HL-60 (cell line): ENCODE measurements around the gene CBFA2T2.

Experiments
- DNase-seq, 2 experiments: peaks; one replicate each; pipeline ENCODE4 v3.0.0-alpha.2; 2010 to 2020; ENCODE audit warnings: low read depth in 1 of 2, low spot score in 1 of 2
- H3K27ac ChIP-seq: fragments of 250-450 bp; sonication (Bioruptor Pico); replicated peaks from 2 replicates; pipeline ENCODE4 v1.5.1; 2020; ENCODE audit warnings: mild to moderate bottlenecking, moderate library complexity
- H3K27me3 ChIP-seq: fragments of 250-450 bp; sonication (Bioruptor Pico); 2 replicates; pipeline ENCODE4 v1.5.1; 2021; ENCODE audit warnings: mild to moderate bottlenecking, moderate library complexity; ENCODE audit not compliant: insufficient read depth, poor library complexity, severe bottlenecking
- H3K4me3 ChIP-seq: replicated peaks from 2 replicates; pipeline ENCODE4 v1.5.1; 2011; ENCODE audit warnings: mild to moderate bottlenecking, control low read depth, low read length; ENCODE audit not compliant: insufficient read depth
- GABPA ChIP-seq: IDR thresholded peaks from 2 replicates; pipeline ENCODE4 v1.6.1; 2012; ENCODE audit warnings: low read depth
- POLR2AphosphoS5 ChIP-seq: IDR thresholded peaks from 2 replicates; pipeline ENCODE4 v1.6.1; 2012; ENCODE audit warnings: low read depth
- SPI1 ChIP-seq: IDR thresholded peaks from 2 replicates; pipeline ENCODE4 v1.6.1; 2012; ENCODE audit warnings: low read depth, mild to moderate bottlenecking, borderline replicate concordance
- TF ChIP-seq, protein P1 (sequence below): IDR thresholded peaks from one replicate; pipeline ENCODE4 v1.5.1; 2011; ENCODE audit warnings: low read length, control low read depth, inconsistent platforms; ENCODE audit not compliant: insufficient read depth
- TF ChIP-seq, protein P2 (sequence below): IDR thresholded peaks from 2 replicates; pipeline ENCODE4 v1.6.1; 2012; ENCODE audit warnings: low read depth; ENCODE audit not compliant: insufficient replicate concordance

The CBFA2T2 gene

DNA sequence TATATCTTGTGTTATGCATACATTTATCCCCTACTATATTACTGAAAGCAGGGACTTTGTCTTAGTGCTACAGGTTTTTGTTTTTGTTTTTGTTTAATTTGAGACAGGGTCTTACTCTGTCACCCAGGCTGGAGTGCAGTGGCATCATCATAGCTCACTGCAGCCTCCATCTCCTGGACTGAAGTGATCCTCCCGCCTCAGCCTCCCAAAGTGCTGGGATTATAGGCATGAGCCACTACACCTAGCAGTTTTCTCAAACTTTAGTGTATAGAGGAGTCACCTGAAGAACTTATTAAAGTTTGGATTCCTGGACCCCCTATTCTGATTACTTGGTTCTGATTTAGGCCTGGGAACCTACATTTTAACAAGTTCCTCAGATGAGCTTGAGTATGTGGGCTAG lies 51.9 kb downstream of the CBFA2T2 start:
- DNase-seq: no peak
- Histone ChIP-seq H3K4me3 (no peak overlapping the region), H3K27ac (no peak overlapping the region), H3K27me3 (no peaks in the 10 kb centered on the region)
- TF ChIP-seq, protein P1, sequence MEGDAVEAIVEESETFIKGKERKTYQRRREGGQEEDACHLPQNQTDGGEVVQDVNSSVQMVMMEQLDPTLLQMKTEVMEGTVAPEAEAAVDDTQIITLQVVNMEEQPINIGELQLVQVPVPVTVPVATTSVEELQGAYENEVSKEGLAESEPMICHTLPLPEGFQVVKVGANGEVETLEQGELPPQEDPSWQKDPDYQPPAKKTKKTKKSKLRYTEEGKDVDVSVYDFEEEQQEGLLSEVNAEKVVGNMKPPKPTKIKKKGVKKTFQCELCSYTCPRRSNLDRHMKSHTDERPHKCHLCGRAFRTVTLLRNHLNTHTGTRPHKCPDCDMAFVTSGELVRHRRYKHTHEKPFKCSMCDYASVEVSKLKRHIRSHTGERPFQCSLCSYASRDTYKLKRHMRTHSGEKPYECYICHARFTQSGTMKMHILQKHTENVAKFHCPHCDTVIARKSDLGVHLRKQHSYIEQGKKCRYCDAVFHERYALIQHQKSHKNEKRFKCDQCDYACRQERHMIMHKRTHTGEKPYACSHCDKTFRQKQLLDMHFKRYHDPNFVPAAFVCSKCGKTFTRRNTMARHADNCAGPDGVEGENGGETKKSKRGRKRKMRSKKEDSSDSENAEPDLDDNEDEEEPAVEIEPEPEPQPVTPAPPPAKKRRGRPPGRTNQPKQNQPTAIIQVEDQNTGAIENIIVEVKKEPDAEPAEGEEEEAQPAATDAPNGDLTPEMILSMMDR: no peak

DNA sequence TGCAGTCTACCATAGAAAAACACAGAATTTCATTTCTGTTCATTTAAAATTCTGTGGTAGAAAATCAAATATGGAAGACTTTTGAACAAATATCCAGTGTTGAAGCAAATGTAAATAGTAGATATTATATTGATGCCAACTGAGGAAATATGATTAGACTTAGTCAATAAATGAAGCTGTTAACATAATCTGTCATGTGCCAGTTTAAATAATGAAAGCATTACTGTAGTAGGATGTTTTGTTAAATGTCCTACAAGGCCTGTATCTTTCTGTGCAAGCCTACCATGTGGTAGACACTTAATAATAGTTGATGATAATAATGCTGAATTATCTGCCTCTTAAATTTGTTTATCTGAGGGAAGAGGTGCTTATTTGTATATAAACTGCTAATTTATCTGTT lies 55.9 kb downstream of the CBFA2T2 start:
- no peak for DNase-seq
- Histone ChIP-seq H3K4me3 (no peak overlapping the region), H3K27me3 (no peaks in the 10 kb centered on the region), H3K27ac (no peak overlapping the region)
- TF ChIP-seq, protein P2, sequence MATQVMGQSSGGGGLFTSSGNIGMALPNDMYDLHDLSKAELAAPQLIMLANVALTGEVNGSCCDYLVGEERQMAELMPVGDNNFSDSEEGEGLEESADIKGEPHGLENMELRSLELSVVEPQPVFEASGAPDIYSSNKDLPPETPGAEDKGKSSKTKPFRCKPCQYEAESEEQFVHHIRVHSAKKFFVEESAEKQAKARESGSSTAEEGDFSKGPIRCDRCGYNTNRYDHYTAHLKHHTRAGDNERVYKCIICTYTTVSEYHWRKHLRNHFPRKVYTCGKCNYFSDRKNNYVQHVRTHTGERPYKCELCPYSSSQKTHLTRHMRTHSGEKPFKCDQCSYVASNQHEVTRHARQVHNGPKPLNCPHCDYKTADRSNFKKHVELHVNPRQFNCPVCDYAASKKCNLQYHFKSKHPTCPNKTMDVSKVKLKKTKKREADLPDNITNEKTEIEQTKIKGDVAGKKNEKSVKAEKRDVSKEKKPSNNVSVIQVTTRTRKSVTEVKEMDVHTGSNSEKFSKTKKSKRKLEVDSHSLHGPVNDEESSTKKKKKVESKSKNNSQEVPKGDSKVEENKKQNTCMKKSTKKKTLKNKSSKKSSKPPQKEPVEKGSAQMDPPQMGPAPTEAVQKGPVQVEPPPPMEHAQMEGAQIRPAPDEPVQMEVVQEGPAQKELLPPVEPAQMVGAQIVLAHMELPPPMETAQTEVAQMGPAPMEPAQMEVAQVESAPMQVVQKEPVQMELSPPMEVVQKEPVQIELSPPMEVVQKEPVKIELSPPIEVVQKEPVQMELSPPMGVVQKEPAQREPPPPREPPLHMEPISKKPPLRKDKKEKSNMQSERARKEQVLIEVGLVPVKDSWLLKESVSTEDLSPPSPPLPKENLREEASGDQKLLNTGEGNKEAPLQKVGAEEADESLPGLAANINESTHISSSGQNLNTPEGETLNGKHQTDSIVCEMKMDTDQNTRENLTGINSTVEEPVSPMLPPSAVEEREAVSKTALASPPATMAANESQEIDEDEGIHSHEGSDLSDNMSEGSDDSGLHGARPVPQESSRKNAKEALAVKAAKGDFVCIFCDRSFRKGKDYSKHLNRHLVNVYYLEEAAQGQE: no peak
- TF ChIP-seq GABPA (no peak), SPI1 (no peak), POLR2AphosphoS5 (no peak)
- TF ChIP-seq, protein P1: no peak

DNA sequence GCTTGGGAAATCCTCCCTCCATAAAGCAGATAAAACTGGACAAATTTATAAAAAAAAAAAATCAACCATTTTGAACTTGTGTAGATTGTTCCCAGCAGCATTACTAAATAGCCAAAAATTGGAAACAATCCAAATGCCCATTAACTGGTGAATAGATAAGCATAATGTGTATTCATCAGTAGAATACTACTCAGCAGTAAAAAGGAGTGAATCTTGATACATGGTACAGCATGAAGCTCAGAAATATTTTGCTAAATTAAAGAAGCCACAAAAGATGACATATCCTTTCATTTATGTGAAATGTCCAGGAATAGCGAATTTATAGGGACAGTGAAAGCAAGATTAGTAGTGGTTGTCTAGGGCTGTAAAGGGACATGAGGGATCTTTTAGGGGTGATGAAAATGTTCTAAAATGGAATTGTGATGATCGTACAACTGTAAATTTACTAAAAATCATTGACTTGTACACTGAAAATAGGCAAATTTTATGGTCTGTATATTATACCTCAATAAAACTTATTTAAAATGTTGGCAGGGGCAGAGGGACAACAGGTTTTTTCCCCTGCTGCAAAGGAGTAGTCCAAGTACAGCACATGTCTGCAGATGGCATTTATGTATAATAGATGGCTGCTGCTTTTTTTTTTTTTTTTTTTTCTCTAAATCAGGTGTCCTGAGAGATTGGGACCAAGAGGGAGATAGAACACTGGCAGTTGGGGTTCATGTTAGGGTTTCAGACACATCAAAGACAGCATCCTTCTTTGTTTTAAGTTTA lies 59.5 kb downstream of the CBFA2T2 start:
- Histone ChIP-seq H3K27ac (no peak overlapping the region), H3K4me3 (no peak overlapping the region), H3K27me3 (no peaks in the 10 kb centered on the region)
- TF ChIP-seq POLR2AphosphoS5 (no peak), SPI1 (no peak), GABPA (no peak)
- TF ChIP-seq, protein P1: no peak
- TF ChIP-seq, protein P2: no peak
- no peak for DNase-seq

DNA sequence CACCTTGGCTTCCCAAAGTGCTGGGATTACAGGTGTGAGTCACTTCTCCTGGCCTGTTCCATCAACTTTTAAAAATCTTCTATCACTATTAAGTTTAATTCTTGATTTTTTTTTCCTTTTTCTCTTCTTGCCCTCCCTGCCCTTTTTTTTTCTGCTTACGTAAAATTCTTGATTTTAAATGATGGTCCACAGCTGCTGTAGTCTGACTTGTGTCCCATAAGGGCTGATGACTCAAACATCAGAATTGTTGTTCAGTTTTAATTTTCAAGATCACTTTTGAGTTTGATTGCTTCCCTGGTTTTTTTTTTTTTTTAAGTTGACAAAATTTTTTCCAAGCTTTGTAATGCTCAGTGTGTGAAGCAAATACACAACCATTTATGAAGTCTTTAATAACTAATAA lies 61.9 kb downstream of the CBFA2T2 start:
- no peak overlapping the region for H3K27ac ChIP-seq
- H3K4me3 ChIP-seq: no peak overlapping the region
- no peaks in the 10 kb centered on the region for H3K27me3 ChIP-seq
- DNase-seq: no peak
- TF ChIP-seq, protein P2: no peak
- TF ChIP-seq, protein P1: no peak
- TF ChIP-seq GABPA: no peak
- TF ChIP-seq POLR2AphosphoS5: no peak
